Keratinocyte (primary cell): ENCODE data around the gene PRUNE1. TPM values are rescaled to one million over a fixed set of nuclear protein-coding genes. Genes with fewer than 3 reads are reported as not detected.

Experiments used
- DNase-seq: peaks from one replicate; pipeline ENCODE4 v3.0.0-alpha.2; 2011; ENCODE audit warnings: low read depth, missing footprints, low spot score
- FAIRE-seq: peaks from 2 replicates; lab custom pipeline; 2011; peaks lifted over from hg19 to GRCh38; lab: Jason Lieb, UNC
- H2AFZ ChIP-seq: 2 replicates; pipeline ENCODE4 v1.6.0; 2012; ENCODE audit warnings: low read length, control low read depth, inconsistent platforms; ENCODE audit not compliant: control insufficient read depth
- H3K27ac ChIP-seq: 2 replicates; pipeline ENCODE4 v1.5.1; 2011; ENCODE audit warnings: low read length; ENCODE audit not compliant: control insufficient read depth, insufficient read depth
- H3K27me3 ChIP-seq: 3 replicates; pipeline ENCODE4 v1.6.0; 2011; ENCODE audit warnings: low read length; ENCODE audit not compliant: control insufficient read depth, insufficient read depth; ENCODE audit errors: extremely low read depth
- H3K36me3 ChIP-seq, 2 experiments: 2 replicates in 1 of 2; 3 replicates in 1 of 2; pipeline ENCODE4 v1.5.1; 2011; ENCODE audit warnings: low read length in 2 of 2, mild to moderate bottlenecking in 1 of 2; ENCODE audit not compliant: control insufficient read depth in 2 of 2, insufficient read depth in 2 of 2; ENCODE audit errors: extremely low read depth in 1 of 2
- H3K4me1 ChIP-seq: 3 replicates; pipeline ENCODE4 v1.5.1; 2011; ENCODE audit warnings: low read length; ENCODE audit not compliant: control insufficient read depth, insufficient read depth; ENCODE audit errors: extremely low read depth
- H3K4me2 ChIP-seq: 3 replicates; pipeline ENCODE4 v1.6.0; 2011; ENCODE audit warnings: low read depth, low read length; ENCODE audit not compliant: control insufficient read depth, insufficient read depth; ENCODE audit errors: extremely low read depth
- H3K4me3 ChIP-seq, 3 experiments: fragments of 200-600 bp in 1 of 3; sonication (generic) in 1 of 3; 2 replicates in 2 of 3; 3 replicates in 1 of 3; pipeline ENCODE4 v1.5.1; 2011 to 2016; ENCODE audit warnings: low read length in 3 of 3, mild to moderate bottlenecking in 3 of 3, control low read depth in 2 of 3, inconsistent platforms in 1 of 3, low read depth in 1 of 3, mixed read lengths in 1 of 3, mixed run types in 1 of 3, moderate library complexity in 1 of 3; ENCODE audit not compliant: control insufficient read depth in 2 of 3, insufficient read depth in 2 of 3; ENCODE audit errors: extremely low read depth in 1 of 3
- H3K79me2 ChIP-seq: 2 replicates; pipeline ENCODE4 v1.6.0; 2012; ENCODE audit warnings: low read length; ENCODE audit not compliant: control insufficient read depth, insufficient read depth
- H3K9ac ChIP-seq: 3 replicates; pipeline ENCODE4 v1.6.0; 2011; ENCODE audit warnings: low read length; ENCODE audit not compliant: control insufficient read depth, insufficient read depth; ENCODE audit errors: extremely low read depth
- H3K9me1 ChIP-seq: 3 replicates; pipeline ENCODE4 v1.6.0; 2011; ENCODE audit warnings: low read length; ENCODE audit not compliant: control insufficient read depth, insufficient read depth; ENCODE audit errors: extremely low read depth
- H3K9me3 ChIP-seq: 2 replicates; pipeline ENCODE4 v1.5.1; 2012; ENCODE audit warnings: low read depth, low read length; ENCODE audit not compliant: control insufficient read depth
- H4K20me1 ChIP-seq: 3 replicates; pipeline ENCODE4 v1.6.0; 2011; ENCODE audit warnings: low read length; ENCODE audit not compliant: control insufficient read depth, insufficient read depth; ENCODE audit errors: extremely low read depth
- CTCF ChIP-seq, 3 experiments: IDR thresholded peaks in 1 of 3; conservative IDR thresholded peaks in 1 of 3; optimal IDR thresholded peaks in 1 of 3; 2 replicates in 2 of 3; 3 replicates in 1 of 3; pipeline versions ENCODE3 to v1.5.1; 2011; ENCODE audit warnings: low read length in 3 of 3, mild to moderate bottlenecking in 3 of 3, moderate library complexity in 2 of 3, control low read depth in 1 of 3, inconsistent platforms in 1 of 3; ENCODE audit not compliant: insufficient read depth in 2 of 3; ENCODE audit errors: extremely low read depth in 1 of 3
- EZH2 ChIP-seq: IDR thresholded peaks from one replicate; pipeline ENCODE4 v1.6.1; 2012; ENCODE audit warnings: inconsistent platforms, mild to moderate bottlenecking, low read length, moderate library complexity
- dilution Hi-C: fragments of 300-500 bp; cut with MboI; formaldehyde crosslinking; loops from one replicate; pipeline ENCODE4 v1.7.0; 2020; ENCODE audit warnings: low sequenced_read_pairs; ENCODE audit not compliant: extremely low pct_ligation_motif_present
- polyA plus RNA-seq, 5 experiments: library from polyadenylated mRNA; depleted of rRNA in 3 of 5; stranded (reverse) in 3 of 5; stranded (forward) in 1 of 5; unstranded in 1 of 5; fragments of >200 nt; gene quantifications; 1 replicate in 1 of 5; 2 replicates in 3 of 5; 3 replicates in 1 of 5; pipeline versions ENCODE4 v1.2.1 to v1.2.3, GENCODE V29; 2011 to 2012; ENCODE audit warnings: missing spikeins in 2 of 5, low read depth in 1 of 5, low replicate concordance in 1 of 5

Gene PRUNE1
- polyA plus RNA-seq, 1 donor (not counting 4 experiments of a cell fraction or from before 2014, with no cell fraction given): 15.4 TPM

GRCh38 chr1:151001602-151002001 lies 6.6 kb upstream of the PRUNE1 start:
- no peak overlapping the region for H3K27ac ChIP-seq
- H3K9me1 ChIP-seq: no peaks in the 10 kb centered on the region
- no peaks in the 10 kb centered on the region for H3K9me3 ChIP-seq
- DNase-seq (no peak), FAIRE-seq (peak; percentile 9)
- no peak overlapping the region for H3K4me3 ChIP-seq
- dilution Hi-C loops: no loop called here
- H3K27me3 ChIP-seq: no peaks in the 10 kb centered on the region
- TF ChIP-seq EZH2 (no peak), CTCF (optimal IDR thresholded peaks at IDR 0.05 in 1 of 3, IDR thresholded peaks at IDR 0.05 in 1 of 3, conservative IDR thresholded peaks at IDR 0.05 in 1 of 3; ENCODE audit: extremely low read depth in 1 of 3, insufficient read depth in 2 of 3, low read length in 3 of 3) (no peak)
- H3K36me3 ChIP-seq: peaks cover 0 to 2% of the 10 kb centered on the region in 2 experiments
- H3K4me2 ChIP-seq: no peak overlapping the region
- H3K9ac ChIP-seq: no peak overlapping the region
- H3K79me2 ChIP-seq: no peaks in the 10 kb centered on the region
- H4K20me1 ChIP-seq: no peaks in the 10 kb centered on the region
- peaks cover 30% of the 10 kb centered on the region for H3K4me1 ChIP-seq
- no peak overlapping the region for H2AFZ ChIP-seq

DNA sequence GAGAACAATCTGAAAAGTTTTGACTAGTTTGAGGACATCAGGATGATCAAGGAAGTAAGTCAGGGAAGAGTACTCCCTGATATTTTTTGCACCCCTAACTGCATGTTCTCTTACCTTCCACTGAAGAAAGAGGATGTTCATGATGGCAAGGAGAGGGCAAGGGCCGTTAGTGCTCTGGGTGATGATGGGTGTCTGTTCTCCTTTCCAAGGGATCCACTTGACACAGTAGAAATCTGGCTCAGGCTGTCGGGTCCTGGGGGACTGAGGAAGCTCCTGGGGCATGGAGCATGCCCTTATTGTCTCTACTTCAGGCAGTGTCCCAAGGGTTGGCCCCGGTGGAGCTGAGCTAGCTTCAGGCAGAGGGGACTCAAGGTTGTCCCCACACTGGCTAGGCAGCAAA lies 6.2 kb upstream of the PRUNE1 start:
- no peak overlapping the region for H3K4me3 ChIP-seq
- no peak overlapping the region for H3K27ac ChIP-seq
- dilution Hi-C loops: no loop called here
- H3K36me3 ChIP-seq: peaks cover 0 to 2% of the 10 kb centered on the region in 2 experiments
- DNase-seq (no peak), FAIRE-seq (no peak)
- no peak for TF ChIP-seq CTCF (optimal IDR thresholded peaks at IDR 0.05 in 1 of 3, IDR thresholded peaks at IDR 0.05 in 1 of 3, conservative IDR thresholded peaks at IDR 0.05 in 1 of 3; ENCODE audit: extremely low read depth in 1 of 3, insufficient read depth in 2 of 3, low read length in 3 of 3)
- no peak for TF ChIP-seq EZH2
- no peaks in the 10 kb centered on the region for H3K27me3 ChIP-seq
- no peak overlapping the region for H3K4me2 ChIP-seq
- no peaks in the 10 kb centered on the region for H3K9me3 ChIP-seq
- H3K79me2 ChIP-seq: no peaks in the 10 kb centered on the region
- no peak overlapping the region for H2AFZ ChIP-seq
- peaks cover 34% of the 10 kb centered on the region for H3K4me1 ChIP-seq
- H3K9me1 ChIP-seq: no peaks in the 10 kb centered on the region
- H4K20me1 ChIP-seq: no peaks in the 10 kb centered on the region
- no peak overlapping the region for H3K9ac ChIP-seq
